Middle frontal gyrus (tissue), 1 donor: Measurements from ENCODE around the gene JAG1.
"Not testable (repeated sequence)": the region's sequence is repeated elsewhere in the genome, so short reads cannot be mapped to it uniquely, and the experiment has no call there.

ENCODE experiments used
- DNase-seq: peaks from one replicate; pipeline ENCODE4 v3.0.0-alpha.2; 2015; ENCODE audit warnings: low spot score; ENCODE audit errors: extremely low spot score

Gene JAG1

DNA sequence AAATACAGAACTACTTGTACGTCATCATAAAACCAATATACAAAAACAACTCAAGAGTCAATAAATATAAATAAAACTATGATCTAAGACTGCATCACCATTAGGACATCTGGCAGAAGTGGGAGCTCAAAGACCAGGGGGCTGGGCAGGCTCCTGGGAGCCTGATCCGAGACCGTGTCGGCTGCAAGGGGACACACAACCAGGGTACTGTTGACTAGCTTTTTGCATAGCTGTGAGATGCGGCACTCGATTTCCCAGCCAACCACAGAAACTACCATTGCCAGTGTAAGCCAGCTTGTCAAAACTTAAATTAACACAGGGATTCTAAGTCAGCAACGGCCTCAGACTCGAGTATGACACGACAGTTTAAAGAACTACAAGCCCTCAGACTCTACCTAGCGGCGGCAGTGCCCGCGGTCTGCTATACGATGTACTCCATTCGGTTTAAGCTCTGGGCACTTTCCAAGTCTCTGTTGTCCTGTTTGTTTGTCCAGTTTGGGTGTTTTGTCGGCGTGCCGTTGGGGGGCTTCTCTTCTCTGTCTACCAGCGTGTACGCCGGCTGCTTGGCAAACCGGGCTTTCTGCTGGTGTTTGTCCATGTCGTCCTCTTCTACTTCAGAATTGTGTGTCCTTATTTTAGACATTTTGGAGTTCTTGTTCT lies 34.6 kb downstream of the JAG1 start:
- no peak for DNase-seq

DNA sequence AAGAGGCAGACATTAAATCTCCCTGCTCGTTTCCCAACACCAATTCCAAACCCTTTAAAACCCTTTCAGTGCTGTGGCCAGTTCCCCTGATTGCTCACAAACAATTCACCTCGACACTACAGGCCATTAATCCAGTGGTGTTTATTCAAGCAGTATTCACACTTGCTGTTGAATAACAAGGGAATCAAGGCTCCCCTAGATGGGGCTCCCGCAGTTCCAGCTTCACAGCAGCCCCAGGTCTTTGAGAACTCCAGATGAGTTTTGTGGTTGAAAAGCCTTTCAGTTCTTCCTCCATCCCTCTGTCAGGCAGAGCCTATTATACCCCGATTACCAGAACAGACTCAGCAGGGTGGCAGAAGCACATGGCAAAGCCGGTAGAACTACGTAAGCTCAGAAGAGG lies 36.2 kb downstream of the JAG1 start:
- no peak for DNase-seq

DNA sequence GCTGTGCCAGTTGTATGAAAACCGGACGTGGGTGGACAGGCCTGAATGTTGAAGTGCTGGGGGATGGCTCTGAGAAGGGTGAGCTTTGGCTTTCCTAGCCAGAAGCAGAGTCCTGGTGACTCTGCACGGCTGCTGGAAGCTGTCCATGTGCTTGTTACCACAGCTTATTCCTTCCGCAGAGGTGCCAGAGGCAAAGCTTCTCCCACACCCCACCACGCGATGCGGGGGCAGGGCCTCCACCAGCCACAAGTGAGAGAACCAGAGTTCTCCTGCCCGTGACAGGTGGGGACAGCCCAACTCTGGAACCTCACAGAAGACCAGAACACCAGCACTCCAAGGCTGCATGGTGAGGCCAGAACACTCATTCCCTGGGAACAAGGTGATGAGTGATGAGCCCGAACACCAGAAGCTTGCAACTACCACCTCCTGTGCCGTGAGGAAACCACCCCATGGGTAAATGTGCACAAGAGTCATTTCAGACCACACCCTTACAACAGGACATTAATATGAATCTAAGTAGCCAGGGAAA lies 36.7 kb downstream of the JAG1 start:
- DNase-seq = no peak

DNA sequence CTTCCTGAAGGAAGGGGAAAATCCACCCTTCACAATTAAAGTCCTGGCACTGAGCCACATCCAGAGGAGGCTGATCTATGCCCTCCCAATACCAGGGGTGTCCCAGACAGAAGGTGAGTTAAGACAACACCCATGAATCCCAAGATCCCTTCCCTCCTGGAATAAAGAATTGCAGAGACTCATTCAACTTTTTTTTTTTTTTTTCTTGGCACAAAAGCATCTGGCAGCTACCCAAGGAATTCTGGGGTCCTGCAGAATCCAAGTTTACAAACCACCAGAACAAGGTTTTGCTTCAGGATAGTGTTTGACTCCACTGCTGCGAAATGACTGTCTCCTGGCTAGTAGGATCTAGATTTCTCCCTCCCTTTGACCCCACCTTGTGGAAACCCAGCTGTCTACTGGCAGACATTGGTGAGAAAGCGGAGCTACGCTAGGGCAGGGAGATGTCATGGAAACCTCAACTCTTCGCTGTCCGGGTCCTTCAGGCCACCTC lies 37.4 kb downstream of the JAG1 start:
- no peak for DNase-seq

DNA sequence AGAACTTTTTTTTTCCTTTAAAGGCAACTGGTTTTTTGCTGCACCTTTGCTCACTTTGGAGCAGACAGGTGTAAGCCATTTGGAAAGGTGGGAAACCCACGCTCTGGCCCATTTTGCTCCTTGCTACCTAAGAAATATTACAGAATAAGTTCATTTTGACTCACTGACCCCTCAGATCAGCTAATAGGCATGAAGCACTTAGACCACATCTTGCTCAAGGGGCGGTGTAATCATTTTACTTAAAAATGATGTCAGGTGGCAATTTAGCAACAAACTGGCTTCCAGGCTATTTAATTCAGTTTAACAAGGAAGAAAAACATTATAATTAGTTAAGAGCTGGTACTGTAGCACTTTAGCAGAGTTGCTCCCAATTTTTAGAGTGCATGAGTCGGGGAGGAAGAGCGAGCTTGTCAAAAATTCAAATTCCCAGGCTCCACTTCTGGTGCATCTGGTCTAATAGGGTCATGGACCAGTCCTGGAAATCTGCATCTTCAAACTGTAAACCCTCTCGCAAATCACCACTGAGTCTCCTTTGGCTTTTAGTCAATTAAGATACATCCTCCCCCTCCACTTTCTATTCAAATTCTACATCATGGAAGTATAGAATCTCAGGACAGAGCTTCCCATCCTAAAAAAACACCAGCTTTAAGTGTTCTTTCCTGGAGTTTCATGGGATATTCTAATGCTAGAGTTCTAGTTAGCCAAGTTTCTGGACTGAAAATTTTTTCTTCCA lies 38.2 kb downstream of the JAG1 start:
- DNase-seq = no peak

DNA sequence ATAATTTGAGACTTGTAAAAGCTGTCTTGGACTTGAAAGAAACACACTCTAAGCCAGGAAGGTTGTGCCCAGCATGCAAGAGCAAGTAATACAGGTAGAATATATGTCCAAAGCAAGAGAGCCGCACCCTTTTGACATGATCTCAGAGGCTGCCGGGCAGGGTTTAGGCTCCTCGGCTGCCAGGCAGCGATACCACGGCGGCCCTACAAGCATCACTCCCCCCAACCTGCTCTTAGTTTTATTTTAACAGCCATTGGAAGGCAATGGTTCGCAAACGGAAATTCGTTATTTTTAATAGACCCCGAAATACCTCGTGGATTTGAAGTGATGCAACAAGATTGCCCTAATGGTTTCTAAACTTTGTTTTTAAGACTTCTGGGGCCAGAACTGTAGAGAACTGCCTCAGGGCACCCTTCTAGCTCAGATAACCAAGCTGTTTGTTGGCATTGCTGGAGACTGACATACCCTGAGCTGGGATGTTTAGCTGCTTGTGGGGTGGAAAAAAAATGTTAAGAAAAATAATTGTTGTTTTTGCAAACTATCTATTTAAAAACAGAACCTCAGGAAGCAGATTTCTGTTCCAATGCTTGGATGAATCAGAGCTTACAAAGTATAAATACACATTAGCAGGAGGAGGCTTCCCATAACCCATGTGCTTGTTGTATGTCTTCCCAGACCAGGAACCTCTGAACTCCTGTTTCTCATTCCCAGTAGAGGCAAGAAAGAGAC lies 39.0 kb downstream of the JAG1 start:
- no peak for DNase-seq

DNA sequence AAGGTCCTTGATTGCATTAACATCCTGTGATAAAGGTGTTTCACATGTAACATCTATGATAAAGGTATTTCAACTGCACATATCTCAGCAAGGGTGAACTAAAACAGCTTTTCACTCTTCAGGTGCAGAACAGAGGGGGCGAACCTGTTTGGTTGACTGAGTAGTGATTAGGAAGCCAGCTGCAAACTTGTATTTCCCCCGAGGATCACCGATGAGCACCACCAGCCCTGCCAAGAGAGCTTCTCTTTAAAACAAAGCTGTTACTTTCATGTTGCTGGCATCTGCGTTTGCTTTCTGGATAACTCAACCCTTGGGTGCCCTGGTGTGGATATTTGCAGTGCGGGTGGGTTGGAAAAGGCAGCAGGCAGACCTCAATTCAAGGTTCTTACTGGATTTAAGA lies 39.6 kb downstream of the JAG1 start:
- no peak for DNase-seq

DNA sequence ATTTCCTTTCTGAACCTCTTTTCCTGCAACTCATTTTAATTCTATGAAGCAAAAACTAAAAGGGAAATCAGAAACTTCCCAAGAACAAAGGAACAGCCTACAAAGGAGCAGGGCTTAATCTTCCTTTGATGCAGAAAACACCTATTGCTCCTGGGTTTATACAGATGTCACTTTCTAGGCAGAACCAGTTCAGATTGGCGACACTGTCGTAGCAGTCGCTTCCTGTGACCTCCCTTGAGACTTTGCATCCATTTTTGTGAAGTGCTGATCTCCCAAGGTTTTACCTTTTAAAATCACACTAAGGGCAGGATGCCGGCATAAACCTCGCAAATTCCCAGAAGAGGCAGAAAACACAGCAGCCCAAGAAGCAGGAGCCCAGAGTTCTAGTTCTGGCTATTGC lies 40.1 kb downstream of the JAG1 start:
- no peak for DNase-seq

DNA sequence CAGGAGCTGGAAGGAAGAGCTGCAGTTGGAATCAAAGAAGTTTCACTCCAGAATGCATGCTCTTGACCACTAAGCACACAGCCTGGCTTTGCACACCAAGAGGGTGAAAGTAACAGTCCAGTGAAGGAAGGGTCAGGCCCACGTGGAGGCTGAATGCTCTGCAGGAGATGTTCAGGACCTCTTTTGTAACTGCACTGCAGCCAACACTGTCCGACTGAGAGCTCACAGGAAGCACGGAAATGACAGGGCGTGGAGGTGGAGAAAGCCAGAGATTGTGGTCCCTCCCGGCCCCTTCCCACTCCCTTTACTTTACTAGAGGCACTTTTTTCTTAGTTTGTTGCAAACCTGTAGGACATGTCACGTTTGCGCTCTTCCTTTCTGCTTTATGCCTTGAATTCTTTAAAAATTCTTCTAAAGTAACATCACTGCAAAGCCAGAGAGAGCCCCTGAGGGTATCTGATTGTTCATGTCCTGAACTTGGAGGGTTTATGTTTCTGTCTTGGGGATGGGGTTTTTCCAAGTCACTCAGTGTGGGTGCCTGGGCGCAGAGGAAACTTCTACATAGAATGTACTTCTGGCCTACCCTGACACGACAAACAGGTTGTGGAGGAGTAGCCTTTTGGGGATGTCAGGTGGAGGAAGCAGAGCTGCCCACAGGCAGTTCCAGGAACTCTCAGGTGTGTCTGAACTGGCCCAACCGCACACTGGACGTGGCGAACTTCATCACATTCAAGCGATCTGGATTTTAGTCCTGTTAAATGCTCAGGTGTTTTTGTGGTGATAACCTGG lies 40.9 kb downstream of the JAG1 start:
- DNase-seq = no peak

DNA sequence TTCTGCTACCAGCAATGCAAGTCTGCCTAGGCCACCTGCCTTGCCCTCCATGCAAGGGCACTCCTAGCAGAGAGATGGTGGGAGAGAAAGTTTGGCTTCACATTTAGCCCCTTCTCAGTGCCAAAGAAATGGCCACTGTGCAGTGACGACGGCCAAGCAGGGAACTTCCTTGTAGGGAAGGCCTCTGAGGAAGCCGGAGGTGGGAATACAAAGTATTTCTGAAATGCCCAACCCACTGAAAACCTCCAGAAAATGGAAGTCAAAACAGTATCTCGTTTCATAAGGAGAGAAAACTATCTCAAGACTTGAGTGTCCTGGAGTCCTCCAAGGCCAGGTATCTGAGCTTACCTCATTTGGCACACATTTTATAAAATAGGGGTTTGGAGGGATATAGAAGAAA lies 42.7 kb downstream of the JAG1 start:
- DNase-seq = no peak

DNA sequence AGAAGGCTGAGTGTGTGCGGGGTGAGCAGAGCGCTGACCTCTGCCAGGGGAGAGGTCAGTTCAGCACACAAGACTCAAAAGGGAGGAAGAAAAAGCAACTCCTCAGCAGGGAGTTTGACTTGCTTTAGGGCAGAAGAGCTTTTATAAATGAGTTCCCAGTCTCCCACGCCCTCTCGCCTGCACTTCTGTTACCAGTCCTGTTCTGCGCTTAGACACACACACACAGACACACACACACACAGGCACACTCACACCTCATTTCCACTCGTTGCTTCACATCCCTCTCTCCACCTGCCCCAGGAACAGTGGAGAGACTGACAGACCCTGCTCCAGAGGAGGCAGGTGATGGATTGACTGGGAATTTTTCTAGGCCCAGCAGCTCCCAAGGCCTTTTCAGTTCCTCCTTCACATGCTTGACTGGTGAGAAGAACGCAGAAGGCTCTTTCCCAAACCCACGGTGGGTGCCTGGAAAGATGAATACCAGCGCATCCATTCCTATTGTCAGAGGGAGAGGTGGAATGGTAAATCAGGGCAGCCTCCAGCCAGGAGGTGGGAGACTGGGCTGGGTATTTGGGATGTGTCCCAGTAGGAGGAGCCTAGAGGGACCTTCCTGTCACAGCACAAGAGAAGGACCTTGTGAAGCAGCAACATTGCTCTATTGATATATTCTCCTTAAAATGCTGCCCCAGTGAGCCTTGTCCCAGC lies 43.7 kb downstream of the JAG1 start:
- no peak for DNase-seq

DNA sequence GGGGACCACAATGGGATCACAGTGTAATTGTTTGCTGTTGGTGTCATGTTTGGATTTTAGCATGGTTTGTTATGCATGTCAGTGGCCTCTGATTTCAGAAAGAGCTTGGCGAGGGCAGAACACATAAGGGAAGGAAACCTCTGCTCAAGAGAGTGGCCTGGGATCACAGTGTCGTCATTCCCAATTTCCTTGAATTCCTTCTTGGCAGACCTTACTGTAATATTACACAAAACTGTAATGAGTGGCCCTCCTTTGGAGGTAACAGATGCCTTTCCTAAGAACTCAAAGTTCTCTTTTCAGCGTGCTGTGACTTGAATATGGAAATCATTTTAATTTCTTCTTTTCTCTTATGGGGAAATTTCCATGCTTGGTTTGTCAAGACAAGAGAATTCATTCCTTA lies 46.9 kb downstream of the JAG1 start:
- no peak for DNase-seq

DNA sequence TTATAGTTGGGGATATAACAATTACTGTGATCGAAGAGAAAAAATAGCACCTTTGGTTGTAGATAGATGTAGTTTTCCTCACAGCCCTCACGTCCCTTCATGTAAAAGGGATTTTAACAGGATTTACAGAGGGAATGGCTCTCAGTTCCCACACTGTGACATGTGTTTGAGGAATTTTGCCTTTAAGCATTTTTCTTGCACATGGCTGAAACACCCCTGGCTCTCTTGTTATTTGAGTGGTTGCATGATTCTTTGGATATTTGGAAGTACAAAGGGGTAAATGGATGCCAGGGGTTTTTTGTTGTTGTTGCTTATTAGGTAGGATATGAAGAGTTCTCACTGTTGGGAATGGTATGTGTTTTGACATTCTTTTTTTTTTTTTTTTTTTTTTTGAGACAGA lies 48.2 kb downstream of the JAG1 start:
- no peak for DNase-seq

DNA sequence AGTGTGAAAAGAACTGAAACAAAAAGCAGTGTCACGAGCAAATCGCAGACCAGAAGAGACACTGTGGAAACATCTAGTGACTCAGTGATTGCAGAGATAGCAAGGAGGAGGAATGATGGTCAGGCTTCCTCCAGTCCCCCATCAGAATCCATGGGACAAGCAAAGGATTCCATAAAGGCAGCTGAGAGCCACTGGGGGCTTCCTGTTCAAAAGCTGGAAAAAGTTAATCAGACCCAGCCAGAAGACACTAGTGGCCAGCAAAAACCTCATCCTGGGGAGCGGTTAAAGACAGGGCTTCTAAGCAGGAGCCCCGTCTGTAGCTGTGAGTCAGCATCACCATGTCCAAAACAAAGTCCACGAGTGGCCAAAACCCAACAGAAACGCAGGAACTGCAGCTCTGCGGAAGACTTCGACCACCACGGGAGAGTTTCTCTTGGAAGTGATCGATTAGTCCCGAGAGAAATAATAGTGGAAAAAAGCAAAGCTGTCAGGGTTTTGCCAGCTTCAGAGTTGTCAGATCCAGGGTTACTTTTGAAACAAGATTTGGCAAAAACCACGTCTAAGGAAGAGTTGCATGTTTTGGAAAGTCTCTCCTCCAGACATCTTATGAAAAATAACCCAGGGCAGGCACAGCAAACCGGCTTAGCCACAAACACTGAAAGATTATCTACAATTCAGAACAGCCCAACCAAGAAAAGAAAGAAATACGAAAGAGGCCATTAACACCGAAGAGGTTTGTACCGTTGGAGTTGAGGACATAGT lies 51.0 kb downstream of the JAG1 start:
- no peak for DNase-seq

DNA sequence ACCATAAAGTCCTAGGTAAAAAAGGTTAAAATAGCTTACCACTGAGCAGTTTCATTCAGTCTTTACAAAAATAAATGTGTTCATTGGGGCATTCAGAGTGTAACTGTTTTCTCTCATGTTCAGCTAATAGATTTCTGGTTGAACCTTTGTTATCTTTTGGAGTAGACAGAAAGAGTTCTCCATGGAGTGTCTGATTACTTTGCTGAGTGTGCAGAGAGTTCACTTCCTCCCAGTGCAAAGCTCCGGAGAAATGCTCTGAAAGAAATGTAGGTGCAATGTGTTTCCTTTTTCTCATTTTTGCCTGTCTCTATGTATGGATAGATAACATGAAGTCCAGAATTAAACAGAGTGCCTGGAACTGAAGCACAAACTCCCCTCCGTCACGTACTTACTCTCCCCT lies 52.6 kb downstream of the JAG1 start:
- DNase-seq = no peak

DNA sequence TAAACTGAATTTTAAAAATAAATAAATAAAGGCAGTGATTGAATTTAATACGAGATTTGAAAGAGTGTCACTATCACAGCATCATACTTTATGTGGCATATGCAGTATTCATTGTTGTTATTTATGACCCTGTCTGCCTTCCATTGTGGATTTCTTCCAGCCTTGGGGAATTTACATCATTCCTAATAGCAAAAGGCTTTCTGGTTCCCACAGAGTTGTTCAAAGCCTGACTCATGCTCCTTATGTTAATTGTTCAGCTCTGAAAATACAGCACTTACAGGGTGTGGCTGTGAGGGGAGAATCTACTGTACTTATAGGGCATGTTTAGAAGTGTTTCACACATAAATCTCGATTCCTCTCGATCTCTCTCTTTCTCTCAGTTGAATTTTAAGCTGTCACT lies 54.4 kb downstream of the JAG1 start:
- no peak for DNase-seq

DNA sequence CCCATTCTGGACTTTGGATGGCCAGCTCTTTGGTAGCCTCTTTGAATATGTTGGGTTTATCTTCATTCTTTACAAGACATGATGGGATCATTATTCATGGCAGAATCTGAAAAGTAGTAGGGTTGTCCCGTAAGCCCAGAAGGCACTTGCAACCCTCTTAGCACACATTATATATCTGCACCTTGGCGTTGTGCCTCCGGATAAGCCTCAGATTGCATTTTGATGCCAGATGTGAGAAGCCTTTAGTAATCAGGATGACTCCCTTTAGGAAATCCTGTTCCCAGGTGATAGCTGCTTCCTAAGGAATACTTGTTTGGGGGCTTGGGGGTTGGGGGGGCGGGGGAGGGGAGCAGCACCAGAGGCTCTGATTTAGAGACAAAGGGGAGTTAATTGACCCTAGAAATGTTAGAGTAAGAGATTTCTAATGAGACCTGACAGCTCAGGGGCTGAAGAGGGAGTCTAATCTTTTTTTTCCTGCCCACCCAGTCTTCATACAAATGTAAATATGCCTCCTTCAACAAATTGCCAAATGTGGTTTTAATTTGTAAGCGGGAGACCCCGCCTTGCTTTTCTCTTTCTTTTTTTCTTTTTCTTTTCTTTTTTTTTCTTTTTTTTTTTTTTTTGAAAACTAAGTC lies 55.1 kb downstream of the JAG1 start:
- DNase-seq = no peak

DNA sequence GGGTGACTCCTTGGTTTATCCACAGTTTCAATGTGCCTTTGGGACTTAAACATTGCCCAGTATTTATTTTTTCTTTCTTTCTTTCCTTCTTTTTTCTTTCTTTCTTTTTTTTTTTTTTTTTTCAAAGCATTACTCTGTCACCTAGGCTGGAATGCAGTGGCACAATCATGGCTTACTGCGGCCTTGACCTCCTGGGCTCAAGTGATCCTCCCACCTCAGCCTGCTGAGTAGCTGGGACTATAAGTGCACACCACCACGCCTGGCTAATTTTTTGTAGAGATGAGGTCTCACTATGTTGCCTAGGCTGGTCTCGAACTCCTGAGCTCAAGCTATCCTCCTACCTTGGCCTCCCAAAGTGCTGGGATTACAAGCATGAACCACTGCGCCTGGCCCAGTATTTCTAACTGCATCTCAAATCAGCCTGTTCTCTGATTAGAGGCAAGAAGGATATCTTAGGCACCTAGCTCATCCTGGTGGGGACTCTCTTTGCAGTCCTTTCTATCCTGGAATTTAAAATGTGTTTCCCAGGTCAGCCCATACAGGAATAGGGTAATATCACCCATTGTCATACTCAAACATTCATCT lies 56.2 kb downstream of the JAG1 start:
- DNase-seq = not testable (repeated sequence)

DNA sequence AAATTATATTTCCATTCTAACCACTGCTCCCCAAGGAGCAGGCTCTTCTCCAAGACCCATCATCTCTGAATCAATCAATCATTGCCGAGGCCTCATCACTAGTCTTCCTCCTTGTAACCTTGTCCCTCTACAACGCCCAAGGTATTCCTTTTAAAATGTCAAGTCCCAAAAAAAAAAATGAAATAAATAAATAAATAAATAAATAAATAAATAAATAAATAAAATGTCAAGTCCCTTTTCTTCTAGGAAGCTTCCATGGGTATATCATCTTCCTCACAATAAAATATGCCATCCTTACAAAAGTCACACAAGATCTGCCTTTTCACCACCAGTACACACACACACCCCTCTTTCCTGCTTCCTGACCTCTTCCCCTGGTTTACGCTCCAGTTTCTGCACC lies 57.6 kb downstream of the JAG1 start:
- DNase-seq = no peak
